KMS-11 (cell line): ENCODE measurements around the gene RNF125.

Experiments used
- H2AFZ ChIP-seq: fragments of 200-600 bp; sonication (generic); 2 replicates; pipeline ENCODE4 v1.6.1; 2016; ENCODE audit warnings: antibody characterized with exemption, mixed run types, low read depth
- H3K27ac ChIP-seq: fragments of 200-600 bp; sonication (generic); 2 replicates; pipeline ENCODE4 v1.6.1; 2016; ENCODE audit warnings: mild to moderate bottlenecking, mixed run types
- H3K27me3 ChIP-seq: fragments of 200-600 bp; sonication (generic); 2 replicates; pipeline ENCODE4 v1.6.1; 2017; ENCODE audit warnings: mild to moderate bottlenecking, low read depth, mixed run types, moderate library complexity; ENCODE audit not compliant: insufficient read depth
- H3K36me3 ChIP-seq: fragments of 200-600 bp; sonication (generic); 2 replicates; pipeline ENCODE4 v1.6.1; 2017; ENCODE audit warnings: mild to moderate bottlenecking, mixed run types; ENCODE audit not compliant: insufficient read depth
- H3K4me1 ChIP-seq: fragments of 200-600 bp; sonication (generic); 2 replicates; pipeline ENCODE4 v1.6.1; 2016; ENCODE audit warnings: mild to moderate bottlenecking, low read depth, mixed run types; ENCODE audit not compliant: poor library complexity, severe bottlenecking
- H3K4me2 ChIP-seq: fragments of 200-600 bp; sonication (generic); 2 replicates; pipeline ENCODE4 v1.7.0; 2016; ENCODE audit warnings: mild to moderate bottlenecking, mixed run types
- H3K4me3 ChIP-seq: fragments of 200-600 bp; sonication (generic); IDR thresholded peaks from 2 replicates; pipeline ENCODE4 v1.6.1; 2017; ENCODE audit warnings: low read depth, low read length, mixed read lengths; ENCODE audit not compliant: insufficient read depth
- H3K79me2 ChIP-seq: fragments of 200-600 bp; sonication (generic); 2 replicates; pipeline ENCODE4 v1.6.1; 2016; ENCODE audit warnings: low read depth, mixed run types; ENCODE audit not compliant: insufficient read depth
- H3K9ac ChIP-seq: fragments of 200-600 bp; sonication (generic); 2 replicates; pipeline ENCODE4 v1.6.1; 2016; ENCODE audit warnings: mild to moderate bottlenecking, mixed run types
- H4K20me1 ChIP-seq: fragments of 200-600 bp; sonication (generic); 2 replicates; pipeline ENCODE4 v1.6.1; 2016; ENCODE audit warnings: mild to moderate bottlenecking, mixed run types; ENCODE audit not compliant: insufficient read depth
- CTCF ChIP-seq: fragments of 200-600 bp; sonication (generic); conservative IDR thresholded peaks from 2 replicates; pipeline ENCODE4 v1.6.1; 2017; ENCODE audit warnings: low read depth, mild to moderate bottlenecking, antibody characterized with exemption, low read length, moderate library complexity, mixed read lengths

Gene RNF125

GRCh38 chr18:32111706-32112105, 93.1 kb downstream of the RNF125 start:
- no peak overlapping the region for H3K27ac ChIP-seq
- H3K4me1 ChIP-seq: peaks cover 5% of the 10 kb centered on the region
- H3K4me2 ChIP-seq: no peak overlapping the region
- no peaks in the 10 kb centered on the region for H3K36me3 ChIP-seq
- no peaks in the 10 kb centered on the region for H3K27me3 ChIP-seq
- TF ChIP-seq CTCF: no peak
- H3K4me3 ChIP-seq: no peak overlapping the region
- H2AFZ ChIP-seq: no peak overlapping the region
- no peak overlapping the region for H3K9ac ChIP-seq
- H3K79me2 ChIP-seq: peaks cover 79% of the 10 kb centered on the region
- H4K20me1 ChIP-seq: peaks cover 36% of the 10 kb centered on the region

- H3K9ac ChIP-seq: no peak overlapping the region
- H3K36me3 ChIP-seq: no peaks in the 10 kb centered on the region
- no peaks in the 10 kb centered on the region for H3K4me1 ChIP-seq
- no peak overlapping the region for H3K4me3 ChIP-seq
- no peak for TF ChIP-seq CTCF
- peaks cover 67% of the 10 kb centered on the region for H3K79me2 ChIP-seq
- H4K20me1 ChIP-seq: peaks cover 28% of the 10 kb centered on the region
- no peak overlapping the region for H3K27ac ChIP-seq
- H3K27me3 ChIP-seq: no peaks in the 10 kb centered on the region
- no peak overlapping the region for H3K4me2 ChIP-seq
- H2AFZ ChIP-seq: no peak overlapping the region
These were observed 94.2 kb downstream of the RNF125 start for GRCh38 chr18:32112826-32113225.

GRCh38 chr18:32114293-32114942, 95.8 kb downstream of the RNF125 start:
- Histone ChIP-seq H3K4me1 (no peaks in the 10 kb centered on the region), H3K9ac (no peak overlapping the region), H4K20me1 (peaks cover 16% of the 10 kb centered on the region), H3K36me3 (no peaks in the 10 kb centered on the region), H3K4me2 (no peak overlapping the region), H3K4me3 (no peak overlapping the region), H3K27ac (no peak overlapping the region), H3K27me3 (no peaks in the 10 kb centered on the region), H3K79me2 (peaks cover 52% of the 10 kb centered on the region), H2AFZ (no peak overlapping the region)
- no peak for TF ChIP-seq CTCF

GRCh38 chr18:32122039-32122438, 103.4 kb downstream of the RNF125 start:
- peaks cover 13% of the 10 kb centered on the region; the same call in 1 of the 2 replicates for H3K79me2 ChIP-seq
- H3K4me2 ChIP-seq: no peak overlapping the region
- H4K20me1 ChIP-seq: no peaks in the 10 kb centered on the region
- no peaks in the 10 kb centered on the region for H3K27me3 ChIP-seq
- H2AFZ ChIP-seq: no peak overlapping the region
- H3K27ac ChIP-seq: no peak overlapping the region
- no peaks in the 10 kb centered on the region for H3K4me1 ChIP-seq
- peaks cover 18% of the 10 kb centered on the region; the same call in 1 of the 2 replicates for H3K36me3 ChIP-seq
- no peak for TF ChIP-seq CTCF
- H3K4me3 ChIP-seq: no peak overlapping the region
- no peak overlapping the region for H3K9ac ChIP-seq
